Activated CD8-positive, alpha-beta memory T cell treated with anti-CD3 and anti-CD28 coated beads for 48 hours (primary cell): Measurements from ENCODE around the gene FAM131C.
A peak's percentile ranks its signal among the peaks of the same experiment; 100 is the strongest.

Source experiments
- DNase-seq, 3 experiments: peaks; one replicate each; pipeline ENCODE4 v3.0.0-alpha.2; 2020; ENCODE audit warnings: low read depth in 2 of 3, low spot score in 2 of 3

FAM131C gene, protein sequence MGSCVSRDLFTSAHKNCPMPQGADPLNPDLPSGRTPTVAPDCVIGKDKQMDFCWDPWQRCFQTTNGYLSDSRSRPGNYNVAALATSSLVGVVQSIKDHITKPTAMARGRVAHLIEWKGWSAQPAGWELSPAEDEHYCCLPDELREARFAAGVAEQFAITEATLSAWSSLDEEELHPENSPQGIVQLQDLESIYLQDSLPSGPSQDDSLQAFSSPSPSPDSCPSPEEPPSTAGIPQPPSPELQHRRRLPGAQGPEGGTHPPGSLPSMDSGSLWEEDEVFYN

DNA sequence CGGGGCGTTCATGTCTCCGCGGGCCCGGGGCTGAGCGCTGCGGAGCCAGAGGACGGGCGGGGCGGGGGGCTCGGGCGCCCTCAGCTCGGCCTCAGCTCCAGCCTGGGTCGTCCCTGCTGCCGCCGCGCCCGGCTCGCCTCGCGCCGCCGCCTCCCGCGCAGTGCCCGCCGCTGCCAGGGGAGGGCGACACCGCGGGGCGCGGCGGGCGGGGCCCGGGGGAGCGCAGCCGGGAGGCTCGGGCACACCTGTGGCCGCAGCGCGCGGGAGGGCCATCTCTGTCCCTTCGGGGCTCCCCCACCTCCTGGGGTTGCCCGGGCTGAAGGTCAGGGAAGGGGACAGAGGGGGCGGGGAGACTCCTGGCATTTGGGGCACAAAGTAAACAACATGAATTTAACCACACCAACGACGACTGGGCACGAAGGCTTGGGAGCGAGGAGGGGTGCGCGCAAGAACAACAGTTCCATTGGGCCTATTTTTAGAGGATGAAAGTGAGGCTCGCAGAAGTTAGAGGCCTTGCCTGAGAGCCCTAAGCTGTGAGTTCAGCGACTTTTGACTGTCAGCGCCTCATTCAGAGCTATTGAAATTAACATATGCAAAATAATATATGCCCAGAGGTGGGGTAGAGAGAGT, at the start of gene FAM131C:
FAM131C (minus strand) TSS at position 162 of the 630 bp plus-strand sequence. CDS start 209 bp downstream, outside the sequence.
- peak in 1 of 3 experiments; percentile 20 for DNase-seq

DNA sequence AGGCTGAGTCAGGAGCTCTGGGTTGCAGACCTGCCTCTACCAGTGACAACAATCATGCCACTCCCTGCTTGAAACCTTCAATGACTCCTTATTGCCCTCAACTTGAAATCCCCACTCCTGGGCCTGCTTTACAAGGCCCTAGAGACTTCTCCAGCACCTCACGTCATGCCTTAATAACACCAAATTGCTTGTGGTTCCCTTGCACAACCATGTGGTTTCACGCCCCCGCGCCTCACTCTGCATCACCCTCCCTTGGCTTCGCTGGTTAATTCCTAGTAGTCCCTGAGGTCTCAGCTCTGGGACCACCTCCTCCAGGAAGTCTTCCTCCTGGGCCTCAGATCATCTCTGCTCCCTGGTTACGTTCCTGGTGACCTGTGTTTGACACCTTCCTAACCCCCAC, 49.5 kb upstream of the FAM131C start:
- DNase-seq: peak; percentile 36 to 52 (median 38)

DNA sequence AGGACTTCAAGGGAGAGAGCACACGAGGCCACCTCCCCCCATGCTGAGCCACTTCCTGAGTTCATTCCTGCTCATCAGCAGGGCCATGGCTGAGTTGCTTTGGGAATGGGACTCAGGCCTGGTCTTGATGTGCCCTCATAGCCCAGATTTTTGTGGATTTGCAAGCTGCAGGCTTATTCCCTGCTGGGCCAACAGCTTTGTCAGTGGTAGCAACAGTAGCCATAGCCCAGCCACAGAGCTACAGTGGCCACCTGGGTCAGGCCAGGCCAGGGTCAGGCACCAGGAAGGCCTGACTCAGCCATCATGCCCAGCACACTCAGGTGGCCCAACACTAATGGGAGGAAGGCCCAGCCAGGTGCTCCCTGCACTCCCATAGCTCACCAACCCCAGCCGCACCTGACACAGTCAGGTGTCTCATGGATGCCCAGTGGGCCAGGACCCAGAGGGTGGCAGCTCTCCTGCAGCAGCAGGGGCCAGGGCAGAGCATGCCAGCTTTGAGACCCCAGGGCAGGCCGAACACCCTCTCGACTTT, 49.0 kb upstream of the FAM131C start:
- DNase-seq: no peak

DNA sequence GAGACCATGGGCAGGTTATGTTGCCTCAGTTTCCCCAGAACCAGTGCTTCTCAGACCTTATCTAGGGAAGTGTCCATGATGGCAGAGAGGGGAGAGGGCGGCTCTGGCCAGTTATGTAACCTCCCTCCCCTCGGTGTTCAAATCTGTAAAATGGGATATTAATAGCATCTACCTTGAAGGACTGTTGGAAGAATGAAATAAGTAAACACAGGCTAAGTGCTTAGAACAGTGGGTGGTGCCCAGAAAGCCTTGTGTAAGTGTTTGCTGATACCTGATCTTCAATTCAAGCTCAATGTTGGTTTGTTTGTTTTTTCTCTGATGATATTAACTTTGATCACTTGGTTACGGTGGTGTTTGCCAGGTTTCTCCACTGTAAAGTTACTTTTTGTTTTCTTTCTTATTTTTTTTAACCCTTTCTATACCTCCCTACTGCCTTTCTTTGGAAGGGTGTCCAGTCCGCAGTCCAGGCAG, 47.5 kb upstream of the FAM131C start:
- no peak for DNase-seq

DNA sequence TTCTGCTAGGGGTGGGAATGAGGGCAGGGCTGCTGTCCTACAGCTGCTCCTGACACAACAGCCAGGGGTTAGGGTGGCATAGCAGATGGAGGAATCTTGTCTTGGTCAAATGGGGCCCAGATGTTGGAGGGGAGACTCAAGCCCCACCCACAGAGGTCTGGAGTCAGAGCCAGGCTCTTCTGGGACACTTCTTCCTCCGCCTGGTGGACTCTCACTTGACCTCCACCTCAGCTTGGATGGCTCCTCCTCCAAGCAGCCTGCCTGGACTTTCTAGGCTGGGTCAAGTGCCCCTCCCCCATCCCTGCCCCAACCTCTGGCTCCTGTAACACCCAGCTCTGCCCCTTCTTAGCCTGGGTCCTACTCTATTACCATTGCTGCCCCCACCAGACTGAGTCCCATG, 47.0 kb upstream of the FAM131C start:
- no peak for DNase-seq

DNA sequence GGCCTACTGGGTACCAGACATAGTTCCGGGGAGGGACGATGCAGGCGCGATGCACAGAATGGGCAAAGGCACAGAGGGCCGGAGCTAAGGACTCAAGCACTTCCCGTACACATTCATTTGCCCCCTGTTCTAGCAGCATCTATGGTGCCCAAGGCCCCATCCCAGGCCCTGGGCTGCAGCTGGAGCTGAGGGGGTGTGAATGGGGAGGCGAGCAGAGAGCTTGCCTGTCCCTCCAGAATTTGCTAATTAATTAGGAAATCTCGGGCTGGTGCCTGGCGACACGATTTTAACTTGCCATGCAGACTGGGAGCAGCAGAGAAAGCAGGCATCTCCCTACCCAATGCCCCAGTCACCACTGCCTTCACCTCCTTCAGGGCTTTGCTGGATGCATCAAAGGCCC, 46.5 kb upstream of the FAM131C start:
- no peak for DNase-seq

DNA sequence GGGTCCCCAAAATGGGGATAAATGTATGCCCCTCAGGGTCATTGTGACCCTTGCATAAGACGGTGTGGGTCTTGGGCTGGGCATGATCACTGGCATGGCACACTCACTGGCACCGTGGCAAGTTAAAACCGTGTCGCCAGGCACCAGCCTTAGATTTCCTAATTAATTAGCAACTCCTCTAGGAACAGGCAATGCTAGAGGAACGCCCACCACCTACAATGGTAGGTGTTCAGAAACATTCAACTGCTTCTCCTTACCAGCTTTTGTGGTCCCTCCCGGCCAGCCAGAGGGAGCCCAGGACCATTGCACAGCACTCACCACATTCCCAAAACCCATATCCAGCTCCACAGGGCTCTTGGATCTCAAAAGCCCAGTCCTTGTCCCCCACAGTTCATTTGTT, 46.1 kb upstream of the FAM131C start:
- no peak for DNase-seq

DNA sequence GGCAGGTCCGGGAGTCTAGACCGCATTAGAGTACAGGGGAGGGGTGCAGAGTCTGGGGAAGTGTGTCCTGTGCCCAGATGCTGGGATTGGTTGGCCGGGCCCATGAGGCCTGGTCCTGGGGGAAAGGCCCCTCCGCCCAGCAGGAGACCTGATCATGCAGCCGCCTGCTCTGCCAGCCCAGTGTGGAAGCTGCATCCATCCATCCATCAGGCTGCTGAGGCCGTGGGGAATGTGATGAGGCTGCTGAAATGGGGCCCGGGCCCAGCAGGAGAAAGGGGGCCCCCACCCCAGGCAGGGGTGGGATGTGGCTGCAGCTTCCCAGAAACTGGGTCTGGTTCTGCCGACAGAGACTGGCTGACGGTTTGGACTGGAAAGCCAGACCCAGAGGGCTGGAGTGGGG, 45.3 kb upstream of the FAM131C start:
- DNase-seq: no peak

DNA sequence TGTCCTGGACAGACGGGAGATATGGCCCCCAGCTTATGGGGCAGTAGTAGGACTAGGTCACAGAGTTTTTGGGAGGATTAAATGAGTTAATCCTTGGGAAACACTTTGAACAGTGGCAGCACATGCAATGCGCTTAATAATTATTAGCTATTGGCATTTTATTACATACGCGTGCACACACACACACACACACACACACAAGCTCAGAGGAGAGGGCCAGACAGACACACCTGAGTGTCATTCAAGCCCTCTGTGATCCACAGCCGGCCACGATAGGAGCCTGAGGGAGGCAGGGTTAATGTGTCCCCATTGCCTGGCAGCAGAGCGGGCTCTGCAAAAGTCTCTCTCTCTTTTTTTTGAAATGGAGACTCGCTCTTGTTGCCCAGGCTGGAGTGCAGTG, 44.5 kb upstream of the FAM131C start:
- no peak for DNase-seq

DNA sequence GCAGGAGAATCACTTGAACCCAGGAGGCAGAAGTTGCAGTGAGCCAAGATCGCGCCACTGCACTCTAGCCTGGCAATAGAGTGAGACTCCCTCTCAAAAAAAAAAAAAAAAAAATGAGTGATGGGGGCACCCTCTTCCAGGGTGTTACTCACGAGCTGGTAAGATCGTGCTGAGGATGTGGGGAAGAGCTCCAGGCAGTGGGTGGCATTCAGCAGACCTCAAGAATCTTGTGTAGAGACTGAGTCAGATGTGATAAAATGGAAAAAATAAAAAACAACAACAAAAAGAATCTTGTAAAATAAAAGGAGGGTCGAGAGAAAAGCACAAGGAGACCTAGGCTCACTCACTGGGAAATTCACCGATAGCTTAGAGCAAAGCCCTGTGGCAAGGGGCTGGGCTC, 43.9 kb upstream of the FAM131C start:
- no peak for DNase-seq

DNA sequence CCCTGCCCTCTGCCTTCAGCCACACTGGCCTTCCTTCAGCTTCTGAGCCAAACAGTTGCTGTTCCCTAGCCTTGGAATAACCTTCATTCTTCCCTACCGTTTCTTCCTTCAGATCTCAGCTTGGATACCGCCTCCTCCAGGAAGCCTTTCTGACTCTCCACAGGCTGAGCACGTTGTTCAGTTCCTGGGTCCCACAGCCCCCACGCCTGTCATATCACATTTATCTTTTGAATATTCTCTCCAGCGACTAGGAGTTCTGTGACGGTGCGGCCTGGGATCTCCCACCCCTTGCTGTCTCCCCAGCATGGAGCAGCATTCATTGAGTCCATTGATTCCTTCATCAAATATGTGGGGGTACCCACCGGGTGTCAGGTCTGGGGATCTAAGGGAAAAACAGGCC, 43.2 kb upstream of the FAM131C start:
- no peak for DNase-seq

DNA sequence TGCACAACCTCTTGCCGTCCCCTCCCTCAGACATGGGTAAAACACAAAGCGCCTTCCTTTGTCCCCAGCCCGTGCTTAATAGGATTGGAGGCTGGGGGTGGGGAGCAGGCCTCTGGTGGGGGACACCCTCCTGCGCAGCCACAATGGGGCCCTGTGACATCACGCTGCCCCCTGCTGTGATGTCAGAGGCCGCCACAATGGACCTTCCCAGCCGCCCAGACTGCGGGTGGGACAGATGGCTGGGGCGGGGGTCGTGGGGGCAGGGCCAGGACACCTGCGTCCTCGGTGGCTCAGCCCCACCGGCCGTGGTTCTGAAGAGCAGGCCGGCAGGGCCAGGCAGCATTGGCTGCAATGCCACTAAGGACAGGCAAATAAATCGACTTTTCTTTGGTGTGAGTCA, 42.6 kb upstream of the FAM131C start:
- no peak for DNase-seq

DNA sequence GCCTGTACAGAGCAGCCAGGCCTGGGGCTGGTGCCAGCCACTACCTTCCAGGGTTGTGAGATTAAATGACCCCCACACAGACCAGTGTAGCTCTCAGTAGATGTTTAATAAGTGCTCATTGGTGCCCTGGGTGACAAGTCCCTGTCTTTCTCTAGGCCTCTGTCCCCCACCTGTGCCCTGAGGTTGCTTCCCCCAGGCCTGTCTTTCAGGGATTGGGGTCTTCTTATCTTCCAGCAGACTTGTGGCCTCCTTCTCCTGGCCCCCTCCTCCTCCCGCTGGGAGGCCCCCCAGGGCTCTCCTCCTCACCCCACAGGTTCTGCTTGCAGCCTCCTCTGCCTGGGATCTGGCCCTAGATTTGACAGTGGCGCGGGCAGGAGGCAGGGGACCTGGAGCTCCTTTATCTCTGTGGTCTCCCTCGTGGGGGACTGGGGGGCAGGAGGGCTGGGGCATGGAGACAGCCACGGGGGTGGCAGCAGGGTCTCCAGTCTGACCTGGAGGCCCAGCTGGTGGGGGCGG, 42.1 kb upstream of the FAM131C start:
- DNase-seq: no peak

DNA sequence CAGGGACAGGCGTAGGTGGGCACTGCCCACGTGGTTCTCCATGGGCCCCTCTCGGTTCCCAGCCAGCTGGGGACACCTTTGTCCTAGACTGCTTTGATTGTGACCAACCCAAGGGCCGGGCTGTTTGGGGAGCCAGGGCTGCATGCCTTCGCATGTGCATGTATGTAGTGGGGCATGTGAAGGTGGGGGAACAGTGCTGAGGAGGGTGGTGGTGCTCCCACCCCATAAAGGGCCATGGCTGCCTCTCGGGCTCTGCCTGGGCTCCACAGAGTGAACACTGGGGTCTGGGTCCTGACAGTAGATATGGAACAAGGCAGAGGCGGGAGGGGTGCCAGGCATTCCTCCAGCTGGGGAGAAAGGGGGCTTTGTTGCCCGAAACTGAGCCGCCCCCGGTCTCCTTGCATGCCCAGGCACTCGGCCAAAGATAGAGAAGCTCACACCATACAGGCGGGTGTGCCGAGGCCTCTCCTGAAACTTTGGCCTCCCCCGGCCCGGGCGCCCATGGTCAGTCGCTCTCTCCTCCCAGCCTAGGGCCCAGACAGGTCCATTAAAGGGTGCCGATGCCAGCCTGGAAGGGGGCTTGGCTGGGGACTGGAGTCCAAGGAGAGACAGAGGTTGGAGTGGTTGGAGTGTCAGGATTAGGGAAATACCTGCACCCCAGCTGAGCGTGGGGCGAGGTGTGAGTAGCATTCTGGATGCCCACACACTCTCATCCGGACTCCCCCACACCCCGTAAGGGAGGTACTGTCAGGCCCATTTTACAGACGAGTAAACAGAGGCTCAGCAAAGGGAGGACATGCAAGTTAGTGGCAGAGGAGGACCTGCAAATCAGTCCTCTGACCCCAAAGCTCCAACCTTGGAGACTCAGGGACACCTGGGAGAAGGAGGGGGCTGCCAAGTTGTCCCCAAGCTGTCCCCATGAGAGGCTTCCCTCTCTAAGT, 41.3 kb upstream of the FAM131C start:
- DNase-seq: no peak

DNA sequence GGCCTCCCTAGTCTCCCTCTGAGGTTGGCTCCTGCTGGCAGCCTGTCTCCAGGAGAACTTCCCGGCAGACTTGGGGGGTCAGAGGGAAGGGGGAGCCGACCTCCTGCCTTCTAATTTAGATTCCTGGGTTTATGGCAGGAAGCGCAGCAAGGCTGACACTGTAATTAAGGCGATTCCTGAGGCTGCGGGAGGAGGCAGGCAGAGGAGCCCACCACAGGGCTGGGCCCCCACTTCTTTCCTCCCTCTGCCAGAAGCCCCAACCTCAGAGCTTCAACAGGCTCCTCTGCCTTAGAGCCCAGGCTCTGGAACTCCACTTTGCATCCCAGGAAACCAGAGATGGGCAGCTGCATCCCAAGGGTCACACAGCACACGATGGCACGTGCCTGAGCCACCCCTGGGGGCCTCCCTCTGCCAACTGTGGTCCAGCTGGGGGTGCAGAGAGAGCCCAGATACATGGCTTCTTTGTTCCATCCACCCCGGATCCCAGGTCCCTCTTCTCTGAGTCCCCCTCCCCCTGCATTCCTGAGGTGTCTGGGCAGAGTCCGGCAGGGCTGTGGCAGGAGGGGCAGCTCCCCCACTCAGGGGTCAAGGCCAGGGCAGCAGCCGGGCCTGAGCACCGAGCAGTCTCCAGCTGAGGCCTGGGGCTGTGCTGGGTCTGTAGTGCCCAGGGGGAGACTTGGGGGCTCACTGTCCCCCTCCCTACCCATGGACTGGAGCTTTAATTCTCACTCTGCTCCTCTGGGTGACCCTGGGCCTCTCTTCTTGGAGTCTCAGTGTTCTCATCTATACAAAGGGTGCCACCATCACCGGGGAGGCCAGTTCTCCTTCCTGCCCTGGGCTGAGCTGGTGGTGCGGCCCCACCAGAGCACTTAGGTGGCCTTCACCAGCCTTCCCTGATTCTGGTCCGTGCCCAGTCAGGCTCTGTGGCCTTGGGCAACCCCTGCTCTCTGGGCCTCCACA, 39.4 kb upstream of the FAM131C start:
- DNase-seq: no peak

DNA sequence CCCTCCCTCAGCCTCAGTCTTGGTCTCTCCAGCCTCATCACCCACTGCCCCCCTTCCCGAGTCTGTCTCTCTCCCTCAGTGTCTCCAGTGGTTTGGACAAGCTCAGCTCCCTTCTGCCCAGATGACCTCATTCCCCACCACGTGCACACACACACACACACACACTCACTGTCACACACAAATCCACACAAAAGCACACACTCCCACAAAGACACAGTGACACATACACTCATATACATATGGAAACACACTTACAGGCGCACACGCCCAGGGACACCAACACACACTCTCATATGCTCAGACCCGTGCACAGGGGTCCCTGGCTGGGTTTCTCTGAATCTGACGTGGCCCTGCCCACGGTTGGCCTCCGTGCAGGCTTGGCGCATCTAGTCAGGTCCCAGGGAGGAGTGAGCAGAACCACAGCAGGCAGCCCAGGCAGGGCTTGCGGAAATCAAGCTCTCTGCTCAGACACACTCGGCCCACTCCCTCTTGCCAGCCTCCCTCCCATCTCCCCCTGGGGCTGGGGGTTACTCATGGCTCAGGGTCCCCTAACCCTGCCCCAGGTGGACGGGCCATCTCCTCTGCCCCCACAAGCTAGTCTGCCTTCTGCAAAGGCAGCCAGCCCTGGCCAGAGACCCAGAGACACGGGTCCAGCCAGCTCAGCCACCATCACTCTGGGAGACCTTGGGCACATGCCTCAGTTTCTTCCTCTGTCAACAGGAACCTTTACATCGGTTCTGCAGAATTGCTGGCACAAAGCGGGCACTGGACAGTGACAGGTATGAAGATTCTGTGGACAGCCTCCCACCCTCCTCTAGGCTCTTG, 38.5 kb upstream of the FAM131C start:
- no peak for DNase-seq

DNA sequence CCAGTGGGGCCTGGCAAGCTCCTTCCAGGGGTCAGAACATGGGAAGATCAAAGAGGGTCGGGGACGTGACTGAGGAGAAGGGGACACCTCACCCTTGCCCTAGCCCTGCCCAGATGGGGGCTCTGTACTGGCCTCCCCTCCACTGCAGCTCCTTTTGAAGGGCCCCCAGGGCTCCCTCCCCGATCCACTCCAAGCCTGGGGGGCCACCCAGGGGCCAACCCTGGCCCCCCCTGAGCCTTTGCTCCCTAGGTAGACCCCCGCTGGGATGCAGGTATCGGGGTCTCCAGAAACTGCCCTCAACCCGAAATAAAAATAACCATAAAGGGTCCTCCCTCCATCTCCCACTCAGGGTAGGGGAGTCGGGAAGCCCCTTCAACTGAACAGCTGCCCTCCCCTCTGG, 37.4 kb upstream of the FAM131C start:
- DNase-seq: no peak

DNA sequence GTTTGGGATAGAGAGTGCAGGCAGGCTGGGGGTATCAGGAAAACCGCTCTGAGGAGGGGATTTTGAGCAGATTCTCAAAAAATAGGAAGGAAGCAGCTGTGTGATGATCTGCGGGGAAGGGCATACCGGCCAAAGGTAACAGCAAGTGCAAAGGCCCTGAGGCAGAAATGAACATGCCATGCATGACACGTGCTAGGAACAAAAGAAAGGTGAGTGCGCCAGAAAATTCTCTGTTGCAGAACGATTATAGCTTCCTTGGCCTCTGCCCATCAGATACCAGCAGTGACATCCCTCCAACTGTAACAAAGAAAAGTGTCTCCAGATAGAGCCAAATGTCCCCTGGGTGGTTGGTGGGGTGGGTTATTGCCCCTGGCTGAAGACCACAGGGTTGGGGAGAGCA, 37.0 kb upstream of the FAM131C start:
- no peak for DNase-seq

DNA sequence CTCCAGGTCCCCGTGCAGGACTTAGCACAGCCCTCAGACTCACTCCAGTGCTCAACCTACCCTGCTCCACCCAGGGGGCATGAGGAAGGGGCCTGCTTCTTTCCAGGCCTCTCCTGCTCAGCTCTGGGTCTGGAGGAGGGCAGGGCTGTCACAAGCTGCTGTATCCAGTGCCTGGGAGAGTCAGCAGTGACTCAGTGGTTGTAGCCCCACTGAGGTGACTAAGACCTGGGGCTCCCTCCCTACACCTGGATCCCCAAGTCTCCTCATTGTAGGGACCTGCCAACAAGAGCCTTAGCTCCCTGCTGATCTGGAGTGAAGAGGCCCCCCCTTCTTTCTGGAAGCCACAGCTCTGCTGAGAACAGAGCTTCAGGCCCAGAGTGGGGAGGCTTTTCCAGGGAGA, 36.1 kb upstream of the FAM131C start:
- no peak for DNase-seq
